NCI-H1048 (cell line): ENCODE measurements around the gene CSNK1G1.
"Not testable (repeated sequence)": the region's sequence is repeated elsewhere in the genome, so short reads cannot be mapped to it uniquely, and the experiment has no call there.

Experiments
- DNase-seq: peaks from one replicate; lab custom pipeline; 2025; lab: John Stamatoyannopoulos, UW

CSNK1G1 gene

GRCh38 chr15:64133623-64134344, 222.2 kb downstream of the CSNK1G1 start:
- DNase-seq, result no peak

- no peak for DNase-seq
These were observed 223.8 kb downstream of the CSNK1G1 start for GRCh38 chr15:64132217-64132616.

- no peak for DNase-seq
These were observed 224.4 kb downstream of the CSNK1G1 start for GRCh38 chr15:64131547-64131946.

GRCh38 chr15:64130159-64130558, 225.8 kb downstream of the CSNK1G1 start:
- DNase-seq, result no peak

GRCh38 chr15:64127521-64128270, 228.3 kb downstream of the CSNK1G1 start:
- DNase-seq, result no peak

GRCh38 chr15:64125978-64126377, 230.0 kb downstream of the CSNK1G1 start:
- DNase-seq, result no peak

GRCh38 chr15:64122936-64123351, 233.0 kb downstream of the CSNK1G1 start:
- no peak for DNase-seq

- no peak for DNase-seq
These were observed 233.5 kb downstream of the CSNK1G1 start for GRCh38 chr15:64122444-64122843.

- DNase-seq, result no peak
These were observed 234.4 kb downstream of the CSNK1G1 start for GRCh38 chr15:64121614-64122013.

- not testable (repeated sequence) for DNase-seq
These were observed 235.7 kb downstream of the CSNK1G1 start for GRCh38 chr15:64120322-64120721.

- DNase-seq, result no peak
These were observed 238.1 kb downstream of the CSNK1G1 start for GRCh38 chr15:64117759-64118487.
